A549 (cell line): ENCODE measurements around the gene PRLR.

ENCODE experiments used
- CHD2 ChIP-seq: fragments of 150-350 bp; IDR thresholded peaks from 2 replicates; pipeline ENCODE4 v1.6.1; 2014; ENCODE audit warnings: low read length; ENCODE audit not compliant: partially characterized antibody
- CTCF ChIP-seq: fragments of >200 bp; sonication (Bioruptor Twin); formaldehyde crosslinking; IDR thresholded peaks from 3 replicates; pipeline ENCODE4 v1.5.1; 2016
- EP300 ChIP-seq, 2 experiments: fragments of >200 bp; sonication (Bioruptor Twin); formaldehyde crosslinking; IDR thresholded peaks; 2 replicates in 1 of 2; 3 replicates in 1 of 2; pipeline ENCODE4 v1.6.1; 2016 to 2017
- PBX3 ChIP-seq: IDR thresholded peaks from 2 replicates; pipeline ENCODE4 v1.6.1; 2012
- POLR2A ChIP-seq: IDR thresholded peaks from 2 replicates; pipeline ENCODE4 v1.6.1; 2012; ENCODE audit warnings: mild to moderate bottlenecking, low read length
- TF ChIP-seq, protein P1 (sequence below): fragments of 450-650 bp; IDR thresholded peaks from 2 replicates; pipeline ENCODE4 v1.6.1; 2014; ENCODE audit warnings: antibody characterized with exemption

DNA sequence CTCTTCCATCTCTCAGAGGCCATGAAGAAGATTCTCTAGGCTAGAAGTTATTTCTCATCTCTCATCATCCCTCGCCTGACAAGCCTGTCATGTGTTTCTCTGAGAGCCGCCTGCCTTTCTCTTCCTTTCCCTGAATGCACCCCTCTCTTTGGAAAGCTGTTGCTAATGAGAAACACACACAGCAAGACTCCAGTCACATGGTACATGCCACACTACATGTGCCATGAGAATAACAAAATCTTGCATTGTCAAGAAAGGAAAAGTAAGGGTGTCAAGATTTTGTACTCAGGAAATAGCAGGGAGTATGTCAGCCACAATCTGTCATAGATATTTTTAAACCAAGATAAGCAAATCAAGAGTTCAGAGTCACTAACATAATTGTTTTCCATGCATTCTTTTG, 191.4 kb downstream of the PRLR start:
- TF ChIP-seq CTCF (no peak), EP300 (IDR thresholded peaks at IDR 0.05) (no peak), PBX3 (no peak), POLR2A (no peak), CHD2 (no peak)
- TF ChIP-seq, protein P1, sequence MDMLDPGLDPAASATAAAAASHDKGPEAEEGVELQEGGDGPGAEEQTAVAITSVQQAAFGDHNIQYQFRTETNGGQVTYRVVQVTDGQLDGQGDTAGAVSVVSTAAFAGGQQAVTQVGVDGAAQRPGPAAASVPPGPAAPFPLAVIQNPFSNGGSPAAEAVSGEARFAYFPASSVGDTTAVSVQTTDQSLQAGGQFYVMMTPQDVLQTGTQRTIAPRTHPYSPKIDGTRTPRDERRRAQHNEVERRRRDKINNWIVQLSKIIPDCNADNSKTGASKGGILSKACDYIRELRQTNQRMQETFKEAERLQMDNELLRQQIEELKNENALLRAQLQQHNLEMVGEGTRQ = no peak
